SK-N-SH (cell line): ENCODE results near the gene SDK1.

Experiments used
- CTCF ChIP-seq: fragments of 200-600 bp; sonication (generic); IDR thresholded peaks from 2 replicates; pipeline ENCODE4 v1.6.1; 2017; ENCODE audit warnings: antibody characterized with exemption, mild to moderate bottlenecking, moderate library complexity
- TF ChIP-seq, protein P1 (sequence below): IDR thresholded peaks from 2 replicates; pipeline ENCODE4 v1.6.1; 2012; ENCODE audit warnings: mild to moderate bottlenecking, low read depth, low read length, moderate library complexity

DNA sequence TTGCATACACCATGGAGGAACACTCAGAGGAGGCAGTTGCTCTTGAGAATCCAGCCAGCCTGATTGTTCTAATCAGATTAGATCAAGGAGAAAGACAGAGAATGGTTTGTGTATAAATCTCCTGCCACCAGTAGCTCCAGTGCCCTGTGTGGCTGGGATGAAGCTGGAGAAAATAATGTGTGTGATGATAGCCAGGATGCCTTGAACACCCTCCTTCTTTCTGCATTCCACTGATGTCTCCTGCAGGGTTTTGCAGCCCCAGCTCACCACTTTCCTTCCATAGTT is 766.4 kb downstream of the SDK1 start:
- no peak for TF ChIP-seq CTCF
- TF ChIP-seq, protein P1, sequence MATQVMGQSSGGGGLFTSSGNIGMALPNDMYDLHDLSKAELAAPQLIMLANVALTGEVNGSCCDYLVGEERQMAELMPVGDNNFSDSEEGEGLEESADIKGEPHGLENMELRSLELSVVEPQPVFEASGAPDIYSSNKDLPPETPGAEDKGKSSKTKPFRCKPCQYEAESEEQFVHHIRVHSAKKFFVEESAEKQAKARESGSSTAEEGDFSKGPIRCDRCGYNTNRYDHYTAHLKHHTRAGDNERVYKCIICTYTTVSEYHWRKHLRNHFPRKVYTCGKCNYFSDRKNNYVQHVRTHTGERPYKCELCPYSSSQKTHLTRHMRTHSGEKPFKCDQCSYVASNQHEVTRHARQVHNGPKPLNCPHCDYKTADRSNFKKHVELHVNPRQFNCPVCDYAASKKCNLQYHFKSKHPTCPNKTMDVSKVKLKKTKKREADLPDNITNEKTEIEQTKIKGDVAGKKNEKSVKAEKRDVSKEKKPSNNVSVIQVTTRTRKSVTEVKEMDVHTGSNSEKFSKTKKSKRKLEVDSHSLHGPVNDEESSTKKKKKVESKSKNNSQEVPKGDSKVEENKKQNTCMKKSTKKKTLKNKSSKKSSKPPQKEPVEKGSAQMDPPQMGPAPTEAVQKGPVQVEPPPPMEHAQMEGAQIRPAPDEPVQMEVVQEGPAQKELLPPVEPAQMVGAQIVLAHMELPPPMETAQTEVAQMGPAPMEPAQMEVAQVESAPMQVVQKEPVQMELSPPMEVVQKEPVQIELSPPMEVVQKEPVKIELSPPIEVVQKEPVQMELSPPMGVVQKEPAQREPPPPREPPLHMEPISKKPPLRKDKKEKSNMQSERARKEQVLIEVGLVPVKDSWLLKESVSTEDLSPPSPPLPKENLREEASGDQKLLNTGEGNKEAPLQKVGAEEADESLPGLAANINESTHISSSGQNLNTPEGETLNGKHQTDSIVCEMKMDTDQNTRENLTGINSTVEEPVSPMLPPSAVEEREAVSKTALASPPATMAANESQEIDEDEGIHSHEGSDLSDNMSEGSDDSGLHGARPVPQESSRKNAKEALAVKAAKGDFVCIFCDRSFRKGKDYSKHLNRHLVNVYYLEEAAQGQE: no peak
